Urothelium cell line (cell line): ENCODE results near the gene TCF23.

Source experiments
- DNase-seq: peaks from one replicate; pipeline ENCODE4 v3.0.0; 2011; ENCODE audit warnings: low spot score, mixed read lengths
- FAIRE-seq: peaks from 2 replicates; lab custom pipeline; 2011; peaks lifted over from hg19 to GRCh38; lab: Jason Lieb, UNC

Gene TCF23

DNA sequence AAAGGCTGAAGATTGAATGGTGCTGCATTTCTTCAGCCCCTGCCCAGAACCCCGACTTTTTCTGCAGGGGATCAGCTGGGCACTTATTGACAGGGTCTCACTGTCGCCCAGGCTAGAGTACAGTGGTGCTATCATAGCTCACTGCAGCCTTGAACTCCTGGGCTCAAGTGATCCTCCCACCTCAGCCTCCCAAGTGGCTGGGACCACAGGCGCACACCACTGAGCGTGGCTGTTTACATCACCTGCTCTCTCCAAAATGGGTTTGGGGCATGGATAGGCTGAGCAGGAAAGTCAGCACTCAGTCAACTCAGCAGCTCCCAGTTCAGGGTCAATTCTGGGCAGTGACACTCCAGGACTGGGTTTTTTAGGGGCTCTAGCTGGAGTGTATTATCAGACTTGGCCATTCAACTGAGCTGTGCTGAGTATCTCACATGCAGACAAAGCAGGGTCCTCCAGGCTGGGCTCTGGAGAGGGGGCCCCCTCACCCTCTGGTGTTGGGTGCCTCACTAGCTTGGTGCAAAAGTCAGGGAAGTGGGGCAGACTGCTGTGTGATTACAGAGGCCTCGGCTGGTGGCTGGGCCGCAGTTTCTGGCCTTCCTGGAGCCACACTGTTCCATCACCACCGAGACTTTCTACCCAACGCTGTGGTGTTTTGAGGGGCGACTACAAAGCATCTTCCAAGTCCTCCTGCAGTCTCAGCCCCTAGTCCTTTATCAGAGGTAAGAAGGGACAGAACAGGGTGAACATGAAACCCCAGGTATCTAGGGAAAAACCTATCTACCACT is 20.7 kb upstream of the TCF23 start:
- DNase-seq (no peak), FAIRE-seq (no peak)

DNA sequence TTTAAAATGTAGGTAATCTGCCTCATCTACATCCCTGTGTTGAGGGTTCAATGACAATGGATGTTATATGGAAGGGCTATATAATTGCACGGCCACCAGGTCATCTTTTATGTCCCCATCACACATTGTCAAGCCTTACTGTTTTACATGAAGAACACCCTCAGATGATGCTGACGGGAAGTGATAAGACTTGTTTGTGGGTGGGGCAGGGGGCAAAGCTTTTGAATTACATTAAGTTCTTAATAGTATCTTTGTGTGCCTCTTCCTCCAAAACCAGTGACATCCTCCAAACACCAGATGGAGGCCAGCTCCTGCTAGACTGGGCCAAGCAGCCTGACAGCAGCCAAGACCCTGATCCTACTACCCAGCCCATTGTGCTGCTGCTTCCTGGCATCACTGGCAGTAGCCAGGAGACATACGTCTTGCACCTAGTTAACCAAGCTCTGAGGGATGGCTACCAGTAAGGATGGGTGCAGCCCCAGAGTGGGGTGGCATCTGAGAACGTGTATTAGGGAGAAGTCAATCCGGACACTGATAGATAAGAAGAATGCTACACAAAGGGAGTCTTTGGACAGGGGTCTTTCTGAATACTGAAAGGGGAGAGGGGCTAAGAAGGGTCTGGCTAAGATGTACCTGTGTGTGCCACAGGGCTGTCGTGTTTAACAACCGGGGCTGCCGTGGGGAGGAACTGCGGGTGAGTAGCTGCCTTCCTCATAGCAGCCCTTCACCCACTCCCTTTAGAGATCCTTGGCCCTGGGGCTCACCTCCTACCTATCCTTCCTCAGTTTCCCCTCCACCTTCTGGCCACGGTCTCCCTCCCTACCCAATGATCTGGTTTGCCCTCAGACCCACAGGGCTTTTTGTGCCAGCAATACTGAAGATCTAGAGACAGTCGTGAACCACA is 19.9 kb upstream of the TCF23 start:
- DNase-seq: no peak
- no peak for FAIRE-seq

DNA sequence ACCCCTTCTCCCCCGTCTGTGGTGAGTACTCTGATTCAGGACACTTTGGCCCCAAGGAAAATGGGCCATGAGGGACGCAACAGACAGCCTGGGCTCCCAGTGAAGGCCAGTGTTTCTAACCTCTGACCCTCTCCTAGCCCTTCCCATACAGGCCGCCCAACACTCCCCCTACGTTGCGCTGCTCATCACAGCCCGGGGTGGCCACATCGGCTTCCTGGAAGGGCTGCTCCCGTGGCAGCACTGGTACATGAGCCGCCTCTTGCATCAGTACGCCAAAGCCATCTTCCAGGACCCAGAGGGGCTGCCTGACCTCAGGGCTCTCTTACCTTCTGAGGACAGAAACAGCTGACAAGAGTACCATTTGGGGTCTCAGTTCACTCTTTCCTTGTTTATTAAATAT is 18.4 kb upstream of the TCF23 start:
- FAIRE-seq: no peak
- DNase-seq: no peak

DNA sequence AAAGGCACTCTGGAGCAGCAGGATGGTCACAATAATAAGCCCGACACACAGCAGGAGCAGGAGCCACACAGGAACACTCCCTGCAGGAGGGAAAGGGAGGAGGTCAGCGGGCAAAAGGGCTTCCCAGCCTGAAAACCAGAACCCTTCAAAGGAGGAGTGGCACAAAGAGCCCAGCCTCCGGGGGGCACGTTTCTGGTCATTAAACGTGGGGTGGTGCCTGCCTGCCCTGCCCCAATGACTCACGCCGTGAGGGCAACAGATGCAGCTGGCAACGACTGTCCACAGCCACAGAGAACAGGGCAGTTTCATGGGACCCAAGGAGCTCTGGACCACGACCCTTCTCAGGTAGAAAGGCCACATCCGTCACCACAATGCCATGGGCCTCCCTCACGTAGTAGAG is 17.4 kb upstream of the TCF23 start:
- DNase-seq (no peak), FAIRE-seq (no peak)

DNA sequence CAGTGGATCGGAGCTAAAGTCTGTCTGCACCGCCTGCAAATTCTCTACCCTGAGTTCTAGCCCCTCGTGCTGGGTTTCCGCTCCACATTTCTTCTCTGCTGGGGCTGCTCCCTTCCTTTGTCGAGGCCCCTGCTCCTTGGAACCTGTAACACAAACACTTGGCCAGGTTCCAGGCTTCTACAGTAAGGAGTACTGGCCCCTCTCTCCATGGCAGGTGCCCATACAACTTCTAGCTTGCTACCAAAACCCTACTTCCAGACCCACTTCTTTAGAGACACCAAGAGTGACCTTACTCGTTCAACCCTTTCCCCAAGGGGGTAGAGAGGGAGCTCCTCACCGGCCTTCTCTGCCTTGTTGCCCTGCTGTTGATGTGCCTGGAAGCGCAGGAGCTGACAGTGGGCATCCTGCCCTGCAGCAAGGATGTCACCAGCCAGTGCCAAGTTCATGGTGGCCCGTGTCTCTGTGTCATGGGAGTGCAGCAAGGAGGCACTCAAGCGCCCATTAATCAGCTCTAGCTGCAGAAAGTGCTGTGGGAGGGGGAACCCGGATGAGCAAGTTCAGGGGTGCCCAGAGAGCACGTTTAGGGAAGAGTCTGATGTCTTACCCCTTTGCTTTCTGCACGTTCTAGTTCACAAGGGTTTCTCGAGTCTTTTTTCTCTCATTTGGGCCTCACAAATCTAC is 15.5 kb upstream of the TCF23 start:
- FAIRE-seq (no peak), DNase-seq (no peak)

DNA sequence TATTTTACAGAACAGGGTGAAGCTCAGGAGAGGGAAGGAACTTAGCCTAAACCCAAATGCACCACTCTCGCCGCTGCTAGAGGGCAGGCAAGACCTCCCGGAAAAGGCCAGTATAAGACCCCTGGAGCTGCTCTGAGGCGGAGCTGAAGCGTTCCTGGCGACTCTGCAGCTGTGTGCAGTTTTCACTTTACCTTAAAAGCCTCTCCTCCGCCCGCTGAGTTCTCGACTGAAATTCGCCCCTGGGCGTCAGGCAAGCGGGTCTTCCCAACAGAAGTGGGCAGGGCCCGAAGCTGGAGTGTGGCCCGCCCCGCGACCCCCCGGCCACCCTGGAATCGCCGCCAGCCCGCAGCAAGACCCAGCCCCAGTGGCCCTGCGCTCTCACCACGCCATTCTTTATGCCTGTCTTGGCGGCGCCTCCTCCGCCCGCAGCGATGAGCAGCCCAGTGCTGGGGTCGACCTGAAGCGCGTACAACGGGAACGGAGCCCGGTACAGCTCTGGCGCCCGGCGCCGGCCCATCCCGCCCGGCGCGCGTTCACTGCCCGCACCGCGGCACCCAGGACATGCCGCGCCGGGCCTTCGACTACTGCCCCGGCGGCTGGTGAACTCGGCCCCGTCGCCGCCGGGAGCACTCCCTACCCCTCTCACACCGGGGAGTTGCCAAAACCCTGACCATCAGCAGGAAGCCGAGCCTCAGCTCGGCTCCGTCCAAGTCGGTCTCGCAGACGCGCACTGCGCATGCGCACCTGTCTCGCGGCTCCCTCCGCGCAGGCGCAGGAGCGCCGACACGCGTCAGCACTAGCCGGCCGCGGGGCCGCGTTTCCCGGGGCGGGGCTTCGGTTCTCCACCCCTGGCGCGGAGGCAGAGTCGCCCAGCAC is 14.7 kb upstream of the TCF23 start, which contains the start of gene PREB:
PREB (minus strand) TSS at position 732 of the 876 bp plus-strand sequence; CDS start at position 517, 215 bp downstream.
- FAIRE-seq (peak; percentile 77), DNase-seq (peak; percentile 100)

DNA sequence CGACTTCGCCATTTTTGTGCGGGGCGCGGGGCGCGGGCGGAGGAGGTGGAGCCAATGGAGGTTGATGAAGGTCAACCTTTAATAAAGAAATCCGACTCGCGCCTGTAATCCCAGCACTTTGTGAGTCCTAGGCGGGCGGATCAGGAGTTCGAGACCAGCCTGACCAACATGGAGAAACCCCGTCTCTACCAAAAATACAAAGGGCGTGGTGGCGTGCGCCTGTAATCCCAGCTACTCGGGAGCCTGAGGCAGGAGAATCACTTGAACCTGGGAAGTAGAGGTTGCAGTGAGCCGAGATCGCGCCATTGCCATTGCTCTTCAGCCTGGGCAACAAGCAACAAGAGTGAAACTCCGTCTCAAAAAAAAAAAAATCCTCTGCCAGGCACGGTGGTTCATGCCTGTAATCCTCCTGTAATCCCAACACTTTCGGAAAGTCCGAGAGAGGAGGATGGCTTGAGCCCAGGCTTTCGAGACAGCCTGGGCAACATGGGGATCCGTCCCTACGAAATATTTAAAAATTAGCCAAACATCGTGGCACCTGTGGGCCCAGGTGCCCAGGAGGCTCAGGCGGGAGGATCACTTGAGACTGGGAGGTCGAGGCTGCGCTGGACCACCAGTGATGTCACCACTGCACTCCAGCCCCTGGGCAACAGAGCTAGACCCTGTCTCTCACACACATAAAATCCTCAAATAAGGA is 13.9 kb upstream of the TCF23 start:
- DNase-seq: no peak
- FAIRE-seq: no peak

DNA sequence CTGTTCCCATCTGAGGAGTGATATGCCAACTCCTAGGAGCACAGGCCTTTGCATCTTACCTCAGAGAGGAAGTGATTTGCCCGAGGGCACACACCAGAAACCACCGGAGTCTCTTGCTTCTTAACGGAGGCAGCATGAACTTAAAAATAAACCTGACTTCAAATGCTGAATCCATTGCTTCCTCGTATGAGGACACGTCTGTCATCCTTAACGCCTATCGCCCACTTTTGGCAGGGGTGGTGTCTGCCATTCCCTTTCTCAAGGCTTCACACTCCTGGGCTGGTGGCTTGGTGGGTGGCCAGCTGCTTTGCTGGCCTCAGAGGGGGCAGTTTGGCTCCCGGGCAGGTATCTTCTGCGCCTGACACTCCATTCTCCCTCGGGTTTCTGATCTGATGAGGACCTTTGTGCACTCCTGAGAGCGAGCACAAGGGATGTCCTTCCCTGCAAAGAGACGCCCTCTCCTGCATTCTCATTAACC is 13.3 kb upstream of the TCF23 start:
- FAIRE-seq: peak; percentile 93
- no peak for DNase-seq

DNA sequence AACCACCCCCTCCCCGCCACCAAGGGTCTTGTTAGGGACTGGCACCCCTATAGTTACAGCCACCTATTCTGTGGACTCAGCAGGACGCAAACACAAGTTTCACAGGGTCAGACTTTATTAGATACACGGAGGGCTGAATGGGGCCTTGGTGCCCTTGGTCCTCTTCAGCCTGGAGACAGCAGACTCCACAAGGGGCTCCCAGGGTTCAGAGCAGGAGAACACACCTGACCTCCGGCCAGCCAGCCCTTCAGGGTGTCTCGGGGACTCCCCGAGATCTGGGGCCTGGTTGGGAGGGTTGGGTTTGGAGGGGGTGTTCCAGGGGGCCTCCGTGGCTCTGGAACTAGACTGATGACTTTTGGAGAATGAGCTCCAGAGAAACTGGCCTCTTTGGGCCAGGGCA is 12.1 kb upstream of the TCF23 start:
- DNase-seq (no peak), FAIRE-seq (no peak)

DNA sequence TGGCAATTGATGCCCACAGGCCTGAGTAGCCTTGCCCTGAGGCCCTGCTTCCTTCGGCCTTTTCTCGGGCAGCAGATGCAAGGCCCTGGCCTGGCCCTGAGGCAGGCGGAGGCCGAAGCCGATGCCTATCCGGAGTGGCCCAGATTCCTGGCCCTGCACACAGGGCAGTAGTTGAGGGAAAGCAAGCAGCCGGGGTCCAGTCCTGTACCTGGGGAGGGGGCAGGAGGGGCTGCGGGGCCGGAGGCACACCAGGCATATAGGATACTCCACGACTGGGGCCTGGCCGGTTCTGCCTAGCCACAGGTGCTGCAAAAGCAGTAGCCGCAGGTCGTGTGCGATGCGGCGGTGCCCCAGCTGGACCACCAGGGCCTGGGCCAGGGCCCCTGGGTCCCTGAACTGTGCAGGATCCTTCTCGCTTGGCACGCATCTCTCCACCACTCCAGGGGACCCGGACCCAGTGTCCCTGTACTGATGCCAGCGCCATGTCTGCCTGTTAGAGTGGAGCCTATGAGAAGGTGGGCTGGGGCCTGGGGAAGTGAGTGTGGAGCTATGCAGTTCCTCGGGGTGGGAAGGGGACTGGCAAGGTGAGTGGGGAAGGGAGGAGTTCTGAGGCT is 11.4 kb upstream of the TCF23 start:
- FAIRE-seq (no peak), DNase-seq (no peak)

DNA sequence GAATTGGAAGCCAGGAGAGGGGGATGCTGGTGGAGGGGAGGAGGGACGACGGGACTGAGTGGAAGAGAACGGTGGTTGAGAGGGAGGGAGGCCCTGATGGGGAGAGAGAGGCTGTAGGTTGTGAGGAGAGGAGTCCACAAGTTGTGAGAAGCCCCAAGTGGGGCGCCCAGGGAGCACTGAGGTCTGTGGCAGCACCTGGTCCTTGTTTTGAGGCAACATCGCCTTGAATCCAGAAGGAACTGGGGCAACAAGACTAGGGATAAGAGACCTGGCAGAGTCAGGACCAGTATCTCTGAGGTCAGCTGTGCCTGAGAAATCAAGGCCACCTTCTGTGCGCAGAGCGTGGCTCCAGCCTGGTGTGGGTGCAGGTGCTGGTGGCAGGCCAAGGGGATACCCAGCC is 10.7 kb upstream of the TCF23 start:
- DNase-seq: no peak
- no peak for FAIRE-seq

DNA sequence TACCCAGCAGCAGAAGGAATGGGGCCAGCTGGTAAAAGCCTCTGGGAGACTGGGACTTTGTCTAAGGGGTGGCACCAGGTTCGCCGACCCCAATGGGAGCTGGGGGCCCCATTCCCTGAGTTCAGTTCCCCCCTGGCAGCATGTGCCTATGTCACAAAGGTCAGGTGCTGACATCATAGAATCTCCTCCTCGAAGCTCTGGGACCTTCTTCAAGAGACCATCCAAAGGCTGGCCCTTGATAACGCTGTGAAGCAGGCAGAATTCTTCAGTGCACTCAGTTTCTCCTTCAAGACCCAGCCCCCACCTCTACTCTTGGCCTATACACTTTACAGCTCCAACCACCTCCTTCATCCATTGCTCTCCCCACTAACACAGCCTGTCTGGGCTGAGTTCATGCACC is 9.5 kb upstream of the TCF23 start, which contains the start of gene PRR30:
PRR30 (minus strand) TSS at position 101 of the 400 bp plus-strand sequence. CDS start 1,081 bp downstream, outside the sequence.
- FAIRE-seq (no peak), DNase-seq (no peak)

DNA sequence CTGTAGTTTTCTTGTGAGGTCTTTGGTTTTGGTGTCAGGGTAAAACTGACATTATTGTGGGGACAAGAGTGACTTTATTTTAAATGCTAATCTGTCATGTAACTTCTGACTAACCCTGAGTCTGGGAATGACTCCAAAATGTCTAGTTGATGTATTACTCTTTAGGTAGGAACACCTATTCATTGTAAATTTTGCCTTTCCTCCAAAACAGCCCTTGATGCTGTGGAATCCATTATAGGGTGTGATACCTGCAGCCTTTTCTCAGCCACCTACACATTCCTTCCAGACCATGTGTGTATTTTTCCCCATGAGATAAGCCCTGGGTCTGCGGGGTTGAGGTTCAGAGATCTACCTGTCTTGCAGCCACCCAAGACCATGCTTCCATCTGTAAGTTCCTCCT is 5.5 kb upstream of the TCF23 start:
- DNase-seq (no peak), FAIRE-seq (no peak)

DNA sequence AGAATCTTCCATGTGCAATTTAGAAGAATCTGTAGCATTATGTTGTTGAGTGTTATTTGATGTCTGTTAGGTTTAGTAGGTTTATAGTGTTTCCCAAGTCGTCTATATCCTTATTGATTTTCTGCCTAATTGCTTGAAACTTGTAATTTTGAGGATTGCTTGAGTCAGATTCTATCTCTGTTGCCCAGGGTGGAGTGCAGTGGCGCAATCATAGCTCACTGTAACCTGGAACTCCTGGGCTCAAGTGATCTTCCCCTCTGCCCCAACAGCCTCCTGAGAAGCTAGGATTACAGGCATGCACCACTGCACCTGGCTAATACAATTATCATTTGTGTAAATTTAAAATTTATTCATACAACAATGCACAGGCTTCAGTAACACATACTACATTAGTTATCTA is 3.1 kb upstream of the TCF23 start:
- FAIRE-seq: no peak
- no peak for DNase-seq

DNA sequence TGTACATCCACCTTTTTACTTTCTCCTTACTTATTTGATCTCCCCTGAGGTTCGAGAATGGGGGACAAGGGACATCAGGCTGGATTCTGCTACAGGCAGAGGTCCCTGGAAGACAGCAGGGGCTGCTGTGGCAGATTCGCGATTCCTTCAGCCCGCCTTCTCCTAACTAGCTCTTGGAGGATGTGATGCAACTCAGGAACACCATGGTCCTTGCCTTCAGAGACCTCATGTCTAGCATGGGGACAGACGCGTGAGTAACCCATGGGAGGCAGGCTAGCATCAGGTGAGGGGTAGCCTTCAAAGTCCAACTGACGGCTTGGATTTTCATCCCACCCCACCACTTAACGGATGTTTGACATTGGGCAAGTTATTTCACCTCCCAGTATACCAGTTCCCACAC is 869 bp upstream of the TCF23 start:
- FAIRE-seq (no peak), DNase-seq (no peak)

DNA sequence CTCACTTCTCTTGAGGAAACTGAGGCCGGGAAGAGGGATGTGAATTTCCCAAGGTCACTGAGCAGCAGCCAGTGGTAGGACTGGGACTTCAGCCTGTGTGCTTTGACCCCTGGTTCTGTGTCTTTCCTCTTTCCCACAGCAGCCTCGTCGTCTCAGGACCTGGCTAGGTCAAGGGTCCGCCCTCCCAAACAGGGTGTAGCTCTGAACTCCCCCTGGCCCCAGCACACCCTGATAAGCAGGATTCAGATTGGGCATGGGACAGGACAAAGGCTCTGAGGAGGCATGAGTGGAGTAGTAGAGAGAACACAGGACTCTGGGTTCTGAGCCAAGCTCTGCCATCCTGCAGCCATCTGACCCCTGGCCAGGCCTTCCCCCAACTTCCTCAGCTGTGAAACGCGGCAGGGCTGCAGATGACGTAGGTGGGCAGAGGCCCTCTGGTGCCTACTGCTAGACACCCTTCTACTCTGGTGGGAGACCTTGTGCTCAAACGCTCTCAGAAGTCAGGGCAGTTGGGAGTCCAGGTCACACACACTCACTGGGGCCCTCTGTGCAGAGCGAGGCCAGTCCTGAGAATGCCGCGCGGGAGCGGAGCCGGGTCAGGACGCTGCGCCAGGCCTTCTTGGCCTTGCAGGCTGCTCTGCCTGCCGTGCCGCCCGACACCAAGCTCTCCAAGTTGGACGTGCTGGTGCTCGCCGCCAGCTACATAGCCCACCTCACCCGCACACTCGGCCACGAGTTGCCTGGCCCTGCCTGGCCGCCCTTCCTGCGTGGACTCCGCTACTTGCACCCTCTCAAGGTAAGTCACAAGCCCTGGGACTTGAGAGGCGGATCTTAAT is 984 bp downstream of the TCF23 start:
- FAIRE-seq (peak; percentile 35), DNase-seq (no peak)

DNA sequence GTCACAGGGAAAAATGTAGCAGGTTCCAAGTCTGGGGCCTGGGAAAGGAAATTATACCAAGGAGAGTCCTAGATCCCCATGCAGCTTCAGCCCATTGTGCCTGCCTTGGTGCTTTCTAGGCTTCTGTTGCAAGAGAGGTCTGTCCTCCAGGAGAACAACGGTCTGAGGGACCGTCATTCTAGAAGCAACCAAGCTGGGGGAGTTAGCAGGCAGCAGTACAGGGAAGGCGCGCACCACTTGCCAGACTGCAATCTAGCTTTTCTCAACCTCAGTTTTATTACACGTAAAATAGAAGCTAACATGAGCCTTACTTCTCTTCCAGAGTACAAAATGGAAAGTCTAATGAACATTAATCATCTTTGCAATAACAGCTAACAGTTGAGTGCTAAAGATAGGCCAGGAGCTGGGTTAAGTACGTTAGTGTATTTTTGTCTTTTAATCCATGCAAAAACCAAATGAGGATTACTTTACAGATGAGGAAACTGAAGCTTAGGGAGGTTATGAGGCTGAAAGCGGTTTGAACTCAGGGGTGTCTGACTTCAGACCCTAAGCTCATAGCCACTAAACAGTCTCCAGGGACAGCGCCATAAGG is 1.9 kb downstream of the TCF23 start:
- peak; percentile 40 for FAIRE-seq

More for the DNA sequence above, 1.9 kb downstream of the TCF23 start:
- DNase-seq: no peak
